Gastrocnemius medialis (tissue), 4 donors: Measurements from ENCODE around the gene AMH.

ENCODE experiments used
- POLR2A ChIP-seq, 2 donors: fragments of 450-650 bp; IDR thresholded peaks; one replicate each; pipeline ENCODE4 v1.6.1; 2017; ENCODE audit warnings: antibody characterized with exemption in 2 of 2, mild to moderate bottlenecking in 2 of 2, moderate library complexity in 2 of 2
- TF ChIP-seq, protein P1 (sequence below), 5 experiments: fragments of 450-650 bp in 3 of 5; fragments of 200-600 bp in 2 of 5; sonication (generic) in 2 of 5; IDR thresholded peaks in 4 of 5; conservative IDR thresholded peaks in 1 of 5; 1 replicate in 4 of 5; 2 replicates in 1 of 5; pipeline ENCODE4 v1.5.1; 2016 to 2019; ENCODE audit warnings: antibody characterized with exemption in 5 of 5, mild to moderate bottlenecking in 3 of 5, moderate library complexity in 3 of 5

DNA sequence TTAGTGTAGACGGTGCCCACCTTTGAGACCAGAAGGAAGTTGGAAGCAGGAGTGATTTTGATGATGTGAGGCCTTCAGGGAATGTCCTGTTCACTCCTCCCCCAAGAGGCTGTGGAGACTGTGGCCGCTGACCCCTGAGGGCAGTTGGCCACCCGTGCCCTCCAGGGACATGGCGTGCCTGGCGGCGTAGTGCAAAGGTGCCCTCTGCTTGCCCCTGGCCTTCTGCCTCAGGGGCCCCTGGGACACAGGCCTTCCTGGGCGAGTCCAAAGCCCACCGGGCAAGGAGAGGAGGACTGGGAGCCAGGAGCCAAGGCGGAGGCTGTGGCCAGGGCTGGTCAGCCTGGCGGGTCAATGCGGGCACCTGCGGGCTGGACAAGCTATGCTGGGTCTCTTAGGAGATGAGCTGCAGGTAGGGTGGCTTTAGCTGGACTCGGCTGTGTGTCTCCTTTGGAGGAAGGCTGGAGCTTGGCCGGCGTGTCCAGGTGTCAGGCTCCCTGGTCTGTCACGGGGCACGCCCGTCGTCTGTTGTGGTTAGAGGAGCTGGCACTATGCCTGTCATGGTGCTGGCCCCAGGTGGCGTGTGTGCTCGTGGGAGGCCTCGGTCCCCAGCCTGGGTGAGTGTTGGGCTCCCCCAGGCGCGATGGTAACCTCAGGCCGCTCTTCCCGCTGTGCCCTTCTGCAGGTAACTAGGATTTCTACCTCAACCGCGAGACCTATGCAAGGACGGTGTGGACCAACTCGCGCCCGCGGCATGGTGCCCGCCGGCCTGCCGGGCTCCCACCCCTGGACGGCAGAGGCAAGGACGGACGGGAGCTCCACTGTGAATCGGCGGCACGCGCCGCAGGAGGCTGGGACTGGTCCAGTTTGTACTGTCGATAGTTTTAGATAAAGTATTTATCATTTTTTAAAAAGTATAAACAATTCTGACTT lies 19.8 kb upstream of the AMH start:
- TF ChIP-seq, protein P1, sequence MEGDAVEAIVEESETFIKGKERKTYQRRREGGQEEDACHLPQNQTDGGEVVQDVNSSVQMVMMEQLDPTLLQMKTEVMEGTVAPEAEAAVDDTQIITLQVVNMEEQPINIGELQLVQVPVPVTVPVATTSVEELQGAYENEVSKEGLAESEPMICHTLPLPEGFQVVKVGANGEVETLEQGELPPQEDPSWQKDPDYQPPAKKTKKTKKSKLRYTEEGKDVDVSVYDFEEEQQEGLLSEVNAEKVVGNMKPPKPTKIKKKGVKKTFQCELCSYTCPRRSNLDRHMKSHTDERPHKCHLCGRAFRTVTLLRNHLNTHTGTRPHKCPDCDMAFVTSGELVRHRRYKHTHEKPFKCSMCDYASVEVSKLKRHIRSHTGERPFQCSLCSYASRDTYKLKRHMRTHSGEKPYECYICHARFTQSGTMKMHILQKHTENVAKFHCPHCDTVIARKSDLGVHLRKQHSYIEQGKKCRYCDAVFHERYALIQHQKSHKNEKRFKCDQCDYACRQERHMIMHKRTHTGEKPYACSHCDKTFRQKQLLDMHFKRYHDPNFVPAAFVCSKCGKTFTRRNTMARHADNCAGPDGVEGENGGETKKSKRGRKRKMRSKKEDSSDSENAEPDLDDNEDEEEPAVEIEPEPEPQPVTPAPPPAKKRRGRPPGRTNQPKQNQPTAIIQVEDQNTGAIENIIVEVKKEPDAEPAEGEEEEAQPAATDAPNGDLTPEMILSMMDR (IDR thresholded peaks at IDR 0.05 in 4 of 5, conservative IDR thresholded peaks at IDR 0.05 in 1 of 5) = no peak
- TF ChIP-seq POLR2A (IDR thresholded peaks at IDR 0.05) = no peak
